Spleen (tissue), 7 donors: ENCODE measurements around the gene AEBP2.
"Not testable (repeated sequence)": the region's sequence is repeated elsewhere in the genome, so short reads cannot be mapped to it uniquely, and the experiment has no call there.

Experiments
- POLR2A ChIP-seq, 3 donors: fragments of 450-650 bp; IDR thresholded peaks; one replicate each; pipeline ENCODE4 v1.5.1; 2017; ENCODE audit warnings: antibody characterized with exemption in 3 of 3, mild to moderate bottlenecking in 1 of 3
- POLR2AphosphoS5 ChIP-seq, 3 donors: sonication (generic); formaldehyde crosslinking; IDR thresholded peaks; one replicate each; pipeline ENCODE4 v1.5.1; 2017; ENCODE audit warnings: antibody characterized with exemption in 3 of 3
- TF ChIP-seq, protein P1 (sequence below), 11 experiments: fragments of 200-600 bp in 7 of 11; fragments of 450-650 bp in 4 of 11; sonication (generic) in 4 of 11; IDR thresholded peaks in 8 of 11; conservative IDR thresholded peaks in 3 of 11; 1 replicate in 7 of 11; 2 replicates in 4 of 11; pipeline versions ENCODE4 v1.4.0 to v1.8.0; 2016 to 2021; ENCODE audit warnings: antibody characterized with exemption in 11 of 11, inconsistent platforms in 4 of 11, mild to moderate bottlenecking in 1 of 11
- donor health status: DM: no; HTN: no; CAD: no; lungs with moderate emphysema.
- donor health status: DM: no; HTN: no; CAD: no.
- donor health status: DM: no; HTN: no; CAD: no.

DNA sequence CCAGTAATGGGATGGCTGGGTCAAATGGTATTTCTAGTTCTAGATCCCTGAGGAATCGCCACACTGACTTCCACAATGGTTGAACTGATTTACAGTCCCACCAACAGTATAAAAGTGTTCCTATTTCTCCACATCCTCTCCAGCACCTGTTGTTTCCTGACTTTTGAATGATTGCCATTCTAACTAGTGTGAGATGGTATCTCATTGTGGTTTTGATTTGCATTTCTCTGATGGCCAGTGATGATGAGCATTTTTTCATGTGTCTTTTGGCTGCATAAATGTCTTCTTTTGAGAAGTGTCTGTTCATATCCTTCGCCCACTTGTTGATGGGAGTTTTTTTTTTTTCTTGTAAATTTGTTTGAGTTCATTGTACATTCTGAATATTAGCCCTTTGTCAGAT lies 9.8 kb upstream of the AEBP2 start:
- not testable (repeated sequence) for TF ChIP-seq POLR2AphosphoS5, POLR2A (IDR thresholded peaks at IDR 0.05)
- TF ChIP-seq, protein P1, sequence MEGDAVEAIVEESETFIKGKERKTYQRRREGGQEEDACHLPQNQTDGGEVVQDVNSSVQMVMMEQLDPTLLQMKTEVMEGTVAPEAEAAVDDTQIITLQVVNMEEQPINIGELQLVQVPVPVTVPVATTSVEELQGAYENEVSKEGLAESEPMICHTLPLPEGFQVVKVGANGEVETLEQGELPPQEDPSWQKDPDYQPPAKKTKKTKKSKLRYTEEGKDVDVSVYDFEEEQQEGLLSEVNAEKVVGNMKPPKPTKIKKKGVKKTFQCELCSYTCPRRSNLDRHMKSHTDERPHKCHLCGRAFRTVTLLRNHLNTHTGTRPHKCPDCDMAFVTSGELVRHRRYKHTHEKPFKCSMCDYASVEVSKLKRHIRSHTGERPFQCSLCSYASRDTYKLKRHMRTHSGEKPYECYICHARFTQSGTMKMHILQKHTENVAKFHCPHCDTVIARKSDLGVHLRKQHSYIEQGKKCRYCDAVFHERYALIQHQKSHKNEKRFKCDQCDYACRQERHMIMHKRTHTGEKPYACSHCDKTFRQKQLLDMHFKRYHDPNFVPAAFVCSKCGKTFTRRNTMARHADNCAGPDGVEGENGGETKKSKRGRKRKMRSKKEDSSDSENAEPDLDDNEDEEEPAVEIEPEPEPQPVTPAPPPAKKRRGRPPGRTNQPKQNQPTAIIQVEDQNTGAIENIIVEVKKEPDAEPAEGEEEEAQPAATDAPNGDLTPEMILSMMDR (IDR thresholded peaks at IDR 0.05 in 8 of 11, conservative IDR thresholded peaks at IDR 0.05 in 3 of 11), result not testable (repeated sequence)
